Mucosa of rectum (tissue), 2 donors: Measurements from ENCODE around the gene F3.
"Not testable (repeated sequence)": the region's sequence is repeated elsewhere in the genome, so short reads cannot be mapped to it uniquely, and the experiment has no call there.

Experiments
- H3K27ac ChIP-seq, 2 donors: one replicate each; pipeline ENCODE4 v1.7.0; 2013; ENCODE audit warnings: inconsistent platforms in 2 of 2, low read depth in 2 of 2, low read length in 2 of 2
- H3K27me3 ChIP-seq, 2 donors: one replicate each; pipeline ENCODE4 v1.7.0; 2013; ENCODE audit warnings: low read length in 2 of 2; ENCODE audit not compliant: control insufficient read depth in 2 of 2, insufficient read depth in 2 of 2
- H3K36me3 ChIP-seq, 2 donors: one replicate each; pipeline ENCODE4 v1.7.0; 2013; ENCODE audit warnings: low read length in 2 of 2; ENCODE audit not compliant: control insufficient read depth in 2 of 2, insufficient read depth in 2 of 2
- H3K4me1 ChIP-seq, 2 donors: one replicate each; pipeline ENCODE4 v1.7.0; 2013; ENCODE audit warnings: low read length in 2 of 2, mild to moderate bottlenecking in 1 of 2; ENCODE audit not compliant: control insufficient read depth in 2 of 2, insufficient read depth in 2 of 2
- H3K4me3 ChIP-seq, 2 donors: one replicate each; pipeline ENCODE4 v1.7.0; 2013; ENCODE audit warnings: low read length in 2 of 2
- H3K9ac ChIP-seq, 2 donors: one replicate each; pipeline ENCODE4 v1.7.0; 2013; ENCODE audit warnings: low read length in 2 of 2, low read depth in 1 of 2, mild to moderate bottlenecking in 1 of 2
- H3K9me3 ChIP-seq, 2 donors: one replicate each; pipeline ENCODE4 v1.7.0; 2013; ENCODE audit warnings: low read length in 2 of 2; ENCODE audit not compliant: control insufficient read depth in 2 of 2
- donor health status: healthy.
- donor health status: Normal muscosa, but diverticular disease.

The F3 gene

DNA sequence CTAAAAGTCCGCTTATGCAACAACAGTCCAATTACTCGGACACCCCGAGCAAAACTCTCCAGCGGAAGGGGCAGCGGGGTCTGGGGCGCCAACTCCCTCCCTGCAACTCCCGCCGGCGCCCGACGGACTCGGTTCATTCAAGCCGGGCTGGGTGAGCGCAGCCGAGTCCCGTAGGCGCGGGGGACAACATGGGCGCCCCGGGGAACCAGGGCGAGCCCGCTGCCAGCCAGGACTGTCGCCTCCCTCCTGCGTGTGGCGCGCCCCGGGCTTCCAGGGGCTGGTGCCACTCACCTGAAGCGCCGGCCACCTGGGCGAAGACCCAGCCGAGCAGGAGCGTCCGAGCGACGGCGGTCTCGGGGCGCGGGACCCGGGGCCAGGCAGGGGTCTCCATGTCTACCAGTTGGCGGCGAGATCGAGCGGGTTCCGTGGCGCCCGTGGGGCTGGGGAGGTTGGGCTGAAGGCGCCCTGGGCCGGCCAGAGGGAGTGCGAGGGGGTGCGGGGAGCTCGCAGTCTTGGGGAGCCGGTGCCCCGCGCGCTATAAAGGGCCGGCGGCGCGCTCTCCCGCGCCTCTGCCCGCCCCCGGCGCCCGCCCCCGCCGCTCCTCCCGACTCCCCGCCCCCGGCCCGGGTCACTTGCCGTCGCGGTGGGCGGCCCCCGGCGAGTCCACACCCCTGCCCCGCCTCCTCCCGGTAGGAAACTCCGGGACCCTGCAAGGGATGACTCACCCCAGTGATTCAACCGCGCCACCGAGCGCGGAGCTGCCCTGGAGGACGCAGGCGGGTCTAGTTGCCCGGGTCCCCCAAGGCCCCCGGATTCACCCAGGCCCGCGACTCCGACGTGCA, at the start of gene F3:
TSS of gene F3 (minus strand) at position 514 of the 842 bp plus-strand sequence. CDS start at position 391, 123 bp downstream.
- H3K4me3 ChIP-seq, result peak within 1 kb of the TSS; percentile 83 to 87
- peak within 1 kb of the TSS; percentile 83 to 95 for H3K9ac ChIP-seq
- peaks cover 0 to 3% of the 10 kb centered on the region in 2 donors for H3K27me3 ChIP-seq
- no peaks in the 10 kb centered on the region for H3K9me3 ChIP-seq
- peaks cover 3 to 4% of the 10 kb centered on the region in 2 donors for H3K36me3 ChIP-seq
- H3K27ac ChIP-seq, result peak within 1 kb of the TSS; percentile 85 to 87
- H3K4me1 ChIP-seq, result peaks cover 10 to 11% of the 10 kb centered on the region in 2 donors

DNA sequence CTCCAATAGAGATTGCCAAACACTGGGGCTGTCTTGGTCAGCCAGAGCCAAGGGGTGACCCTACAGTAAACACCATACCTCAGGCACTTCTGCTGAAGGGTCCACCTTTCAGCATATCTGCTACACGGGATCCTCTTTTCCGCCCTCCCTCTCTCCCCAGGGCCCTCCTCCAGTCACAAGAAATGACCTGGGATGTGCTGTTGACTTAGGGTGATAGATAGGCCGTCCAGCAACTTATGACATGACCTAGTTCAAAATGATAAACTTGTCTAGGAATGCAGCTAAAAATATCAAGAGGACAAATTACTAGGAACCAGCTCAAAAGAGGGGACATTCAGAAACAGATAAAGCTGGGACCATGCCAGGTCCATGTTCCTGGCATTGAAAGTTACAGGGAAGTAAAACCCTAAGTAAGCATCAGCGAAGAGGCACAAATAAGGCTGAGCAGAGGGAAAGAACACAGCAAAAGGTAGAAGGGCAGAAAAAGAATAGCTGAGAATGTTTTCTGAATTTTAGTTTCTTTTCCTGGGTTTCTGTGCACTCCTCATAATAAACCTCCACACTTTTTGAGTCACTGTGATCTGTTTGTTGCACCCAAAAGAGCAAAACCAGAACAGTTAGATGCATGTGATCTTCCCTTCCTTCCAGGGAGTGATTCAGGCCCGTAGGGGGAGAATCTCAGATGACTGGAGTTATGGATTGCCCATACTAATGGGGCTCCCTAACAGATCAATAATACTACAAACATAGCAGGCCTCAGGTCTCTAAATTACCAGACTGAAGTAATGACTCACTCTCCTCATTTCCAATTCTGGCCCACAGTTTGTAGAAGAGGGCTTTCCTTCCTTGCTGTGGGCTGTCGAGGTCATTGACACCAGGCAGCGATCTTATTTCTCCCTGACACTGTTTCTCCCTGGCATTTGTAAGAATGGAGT, 48.9 kb upstream of the F3 start:
- Histone ChIP-seq H3K9ac (no peak overlapping the region), H3K27me3 (no peaks in the 10 kb centered on the region), H3K4me3 (no peak overlapping the region), H3K4me1 (no peaks in the 10 kb centered on the region), H3K27ac (peak overlapping the region in 1 of 2 donors; percentile 25), H3K36me3 (no peaks in the 10 kb centered on the region), H3K9me3 (no peaks in the 10 kb centered on the region)

DNA sequence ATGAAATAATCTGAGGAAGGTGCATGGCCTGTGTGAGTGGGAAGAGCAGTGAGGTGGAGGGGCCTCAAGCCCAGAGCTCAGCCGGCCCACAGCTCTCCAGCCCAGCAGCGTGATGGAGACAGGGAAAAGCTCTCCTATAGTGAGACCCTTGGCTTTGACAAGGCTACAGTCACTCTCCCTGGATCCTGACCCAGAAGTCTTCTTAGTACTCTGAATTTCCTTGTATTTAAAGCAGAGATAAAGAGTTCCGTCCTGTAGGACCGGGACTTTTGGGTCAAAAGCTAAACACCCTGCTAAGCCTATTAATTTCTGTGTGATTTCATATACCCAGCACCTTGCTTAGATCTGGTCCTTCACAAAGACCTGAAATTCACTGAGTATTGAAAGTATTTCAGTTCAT, 48.2 kb upstream of the F3 start:
- Histone ChIP-seq H3K27ac (peak overlapping the region in 1 of 2 donors; percentile 25), H3K4me1 (no peaks in the 10 kb centered on the region), H3K27me3 (no peaks in the 10 kb centered on the region), H3K9ac (no peak overlapping the region), H3K36me3 (no peaks in the 10 kb centered on the region), H3K4me3 (no peak overlapping the region), H3K9me3 (no peaks in the 10 kb centered on the region)

DNA sequence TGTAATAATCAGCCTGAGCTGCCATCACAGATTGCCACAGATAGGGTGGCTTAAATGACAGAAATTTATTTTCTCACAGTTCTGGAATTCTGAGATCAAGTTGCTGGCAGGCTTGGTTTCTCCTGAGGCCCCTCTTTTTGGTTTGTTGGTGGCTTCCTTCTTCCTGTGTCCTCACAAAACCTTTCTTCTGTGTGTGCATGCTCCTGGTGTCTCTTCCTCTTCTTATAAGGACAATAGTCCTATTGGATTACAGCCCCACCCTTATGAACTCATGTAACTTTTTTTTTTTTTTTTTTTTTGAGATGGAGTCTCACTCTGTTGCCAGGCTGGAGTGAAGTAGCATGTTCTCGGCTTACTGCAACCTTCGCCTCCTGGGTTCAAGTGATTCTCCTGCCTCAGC, 41.0 kb upstream of the F3 start:
- no peaks in the 10 kb centered on the region for H3K36me3 ChIP-seq
- H3K4me1 ChIP-seq, result peaks cover 0 to 2% of the 10 kb centered on the region in 2 donors
- no peak overlapping the region for H3K27ac ChIP-seq
- H3K9me3 ChIP-seq, result no peaks in the 10 kb centered on the region
- no peak overlapping the region for H3K9ac ChIP-seq
- H3K27me3 ChIP-seq, result no peaks in the 10 kb centered on the region
- H3K4me3 ChIP-seq, result no peak overlapping the region

DNA sequence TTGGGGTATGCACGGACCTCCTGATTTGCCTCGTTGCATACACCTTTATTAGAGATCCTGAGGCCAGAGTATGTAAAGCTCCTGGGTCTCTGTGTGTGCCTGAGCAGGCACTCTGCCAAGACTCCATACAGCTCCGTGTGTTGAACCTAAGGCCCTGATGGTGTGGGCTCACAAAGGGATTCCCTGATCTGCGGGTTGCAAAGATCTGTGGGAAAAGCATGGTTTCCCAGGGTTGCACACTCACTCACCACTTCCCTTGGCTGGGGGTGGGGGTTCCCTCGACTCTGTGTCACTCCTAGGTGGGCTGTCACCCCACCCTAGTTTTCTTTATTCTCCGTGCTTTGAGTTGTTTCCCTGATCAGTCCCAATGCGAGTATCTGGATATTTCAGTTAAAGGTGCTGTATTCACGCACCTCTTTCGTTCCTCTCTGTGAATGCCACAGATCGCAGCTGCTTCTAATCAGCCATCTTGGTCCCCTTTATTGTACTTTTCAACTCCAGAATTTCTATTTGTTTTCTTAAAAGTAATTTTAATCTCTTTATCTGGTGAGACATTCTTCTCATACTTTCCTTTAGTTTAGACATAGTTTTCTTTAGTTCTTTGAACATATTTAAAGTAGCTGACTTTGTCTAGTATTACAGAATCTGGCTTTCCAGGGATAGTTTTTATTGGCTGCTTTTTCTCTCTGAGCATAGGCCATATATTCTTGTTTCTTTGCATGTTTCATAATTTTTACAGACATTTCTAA, 39.0 kb upstream of the F3 start:
- no peak overlapping the region for H3K9ac ChIP-seq
- no peaks in the 10 kb centered on the region for H3K36me3 ChIP-seq
- H3K4me3 ChIP-seq, result no peak overlapping the region
- peaks cover 0 to 2% of the 10 kb centered on the region in 2 donors for H3K4me1 ChIP-seq
- H3K27me3 ChIP-seq, result no peaks in the 10 kb centered on the region
- H3K9me3 ChIP-seq, result no peaks in the 10 kb centered on the region
- peak overlapping the region in 1 of 2 donors; percentile 21 for H3K27ac ChIP-seq

DNA sequence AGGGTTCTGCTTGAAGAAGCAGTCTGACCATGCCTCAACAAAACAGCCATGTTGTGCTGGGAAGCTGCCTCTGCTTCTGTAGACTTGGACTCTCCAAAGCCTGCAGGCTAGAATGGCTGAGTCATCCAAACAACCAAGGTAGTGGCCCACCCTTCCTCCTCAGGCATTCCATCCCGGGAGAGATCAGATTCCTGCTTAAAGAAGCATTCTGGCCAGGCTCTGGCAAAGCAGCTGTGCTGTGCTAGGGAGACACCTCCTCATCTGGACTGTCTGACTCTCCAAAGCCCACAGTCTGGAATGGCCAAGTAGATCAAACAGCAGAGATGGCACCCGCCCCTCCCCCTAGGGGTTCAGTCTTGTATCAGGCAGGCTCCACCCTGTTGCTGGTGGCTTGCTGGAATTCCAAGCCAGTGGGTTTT, 38.3 kb upstream of the F3 start:
- H3K9me3 ChIP-seq, result no peaks in the 10 kb centered on the region
- H3K9ac ChIP-seq, result no peak overlapping the region
- peaks cover 0 to 2% of the 10 kb centered on the region in 2 donors for H3K4me1 ChIP-seq
- no peaks in the 10 kb centered on the region for H3K27me3 ChIP-seq
- H3K27ac ChIP-seq, result peak overlapping the region in 1 of 2 donors; percentile 32
- no peak overlapping the region for H3K4me3 ChIP-seq
- no peaks in the 10 kb centered on the region for H3K36me3 ChIP-seq

DNA sequence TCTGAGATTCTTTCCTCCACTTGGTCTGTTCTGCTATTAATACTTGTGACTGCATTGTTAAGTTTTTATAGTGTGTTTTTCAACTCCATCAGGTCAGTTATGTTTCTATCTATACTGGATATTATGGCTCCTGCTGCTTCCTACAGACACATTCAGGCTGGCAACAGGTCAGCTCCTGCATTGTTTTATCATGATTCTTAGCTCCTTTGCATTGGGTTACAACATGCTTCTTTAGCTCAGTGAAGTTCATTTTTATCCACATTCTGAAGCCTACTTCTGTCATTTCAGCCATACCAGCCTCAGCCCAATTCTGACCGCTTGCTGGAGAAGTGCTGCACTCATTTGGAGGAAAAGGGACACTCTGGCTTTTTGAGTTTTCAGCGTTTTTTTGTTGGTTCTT, 37.3 kb upstream of the F3 start:
- Histone ChIP-seq H3K9ac (no peak overlapping the region), H3K9me3 (no peaks in the 10 kb centered on the region), H3K27me3 (no peaks in the 10 kb centered on the region), H3K36me3 (no peaks in the 10 kb centered on the region), H3K4me1 (peaks cover 0 to 2% of the 10 kb centered on the region in 2 donors), H3K4me3 (no peak overlapping the region), H3K27ac (no peak overlapping the region)

DNA sequence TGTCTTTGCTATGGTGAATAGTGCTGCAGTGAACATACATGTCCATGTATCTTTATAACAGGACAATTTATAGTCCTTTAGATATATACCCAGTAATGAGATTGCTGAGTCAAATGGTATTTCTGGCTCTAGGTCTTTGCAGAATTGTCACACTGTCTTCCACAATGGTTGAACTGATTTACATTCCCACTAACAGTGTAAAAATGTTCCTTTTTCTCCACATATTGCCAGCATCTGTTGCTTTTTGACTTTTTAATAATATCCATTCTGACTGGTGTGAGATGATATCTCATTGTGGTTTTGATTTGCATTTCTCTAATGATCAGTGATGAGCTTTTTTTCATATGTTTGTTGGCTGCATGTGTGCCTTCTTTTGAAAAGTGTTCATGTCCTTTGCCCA, 32.4 kb upstream of the F3 start:
- not testable (repeated sequence) for H3K4me3 ChIP-seq, H3K27me3 ChIP-seq, H3K9ac ChIP-seq, H3K36me3 ChIP-seq, H3K27ac ChIP-seq, H3K9me3 ChIP-seq, H3K4me1 ChIP-seq

DNA sequence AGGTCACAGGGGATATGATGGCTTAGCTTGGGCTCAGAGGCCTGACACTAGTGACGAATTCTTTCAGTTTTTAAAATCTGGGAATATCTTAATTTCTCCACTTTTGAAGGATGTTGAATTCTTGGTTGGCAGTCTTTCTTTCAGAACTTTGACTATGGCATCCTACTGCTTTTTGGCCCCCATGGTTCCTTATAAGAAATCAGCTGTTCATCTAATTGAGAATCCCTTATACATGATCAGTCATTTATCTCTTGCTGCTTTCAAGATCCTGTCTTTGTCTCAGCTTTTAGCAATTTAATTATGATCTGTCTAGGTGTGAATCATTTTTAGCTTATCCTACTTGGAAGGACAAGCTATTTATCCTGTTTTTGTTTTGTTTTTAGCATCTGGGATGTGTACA, 31.2 kb upstream of the F3 start:
- Histone ChIP-seq H3K36me3 (no peaks in the 10 kb centered on the region), H3K9me3 (no peaks in the 10 kb centered on the region), H3K4me1 (no peaks in the 10 kb centered on the region), H3K27me3 (no peaks in the 10 kb centered on the region), H3K4me3 (no peak overlapping the region), H3K27ac (no peak overlapping the region), H3K9ac (no peak overlapping the region)
